ENCODE data around the gene TGFB2. TPM values are rescaled to one million over a fixed set of nuclear protein-coding genes. Genes with fewer than 3 reads are reported as not detected.

Gene TGFB2
- total and polyA plus RNA-seq, 2 donors (not counting 3 experiments of a cell fraction or from before 2014, with no cell fraction given) = 21.2 to 43.5 TPM

- Histone ChIP-seq H3K27ac (ENCODE audit: insufficient read depth, low read depth, low read length) (peak overlapping the region; percentile 85), H3K36me3 (ENCODE audit: control insufficient read depth in 2 of 2, extremely low read depth in 1 of 2, insufficient read depth in 2 of 2, low read length in 2 of 2) (no peaks in the 10 kb centered on the region), H3K4me3 (replicated peaks in 1 of 3; ENCODE audit: insufficient read depth in 1 of 3, low read depth in 1 of 3, low read length in 3 of 3) (peak overlapping the region; percentile 86 to 95 (median 88)), H3K4me2 (ENCODE audit: insufficient read depth, low read length) (peak overlapping the region; percentile 98), H3K79me2 (ENCODE audit: control insufficient read depth, insufficient read depth, low read length) (no peaks in the 10 kb centered on the region), H2AFZ (ENCODE audit: low read depth, low read length) (peak overlapping the region; percentile 41), H4K20me1 (replicated peaks; ENCODE audit: control insufficient read depth, extremely low read depth, insufficient read depth, low read length) (no peaks in the 10 kb centered on the region), H3K4me1 (ENCODE audit: control insufficient read depth, extremely low read depth, insufficient read depth, low read length) (peaks cover 32% of the 10 kb centered on the region), H3K9me3 (replicated peaks; ENCODE audit: control insufficient read depth, insufficient read depth, low read length) (no peaks in the 10 kb centered on the region), H3K9me1 (replicated peaks; ENCODE audit: control insufficient read depth, extremely low read depth, insufficient read depth, low read length) (no peaks in the 10 kb centered on the region), H3K27me3 (ENCODE audit: control insufficient read depth in 2 of 2, insufficient read depth in 2 of 2, low read length in 2 of 2) (no peaks in the 10 kb centered on the region), H3K9ac (replicated peaks; ENCODE audit: extremely low read depth, insufficient read depth, low read length) (peak overlapping the region; percentile 96)
- CTCF ChIA-PET = interaction anchor here (0.6 to 9.8 kb wide), 16 partner anchors 9 to 1315 kb away, joined by 3 to 161 read pairs (median 4); no protein-coding TSS in a partner anchor
- peak; percentile 74 for DNase-seq (ENCODE audit: low read depth, low spot score)
- POLR2A ChIA-PET = interaction anchor here (1.2 kb wide), 1 partner anchor 153 kb away, joined by 3 read pairs; no protein-coding TSS in a partner anchor
- FAIRE-seq = no peak
- peak; percentile 75 for TF ChIP-seq POLR2A (IDR thresholded peaks at IDR 0.05; ENCODE audit: low read depth, low read length)
- peak; percentile 77 for TF ChIP-seq POLR2AphosphoS5 (IDR thresholded peaks at IDR 0.05; ENCODE audit: insufficient read depth, low read depth, low read length)
- TF ChIP-seq GATA2 (IDR thresholded peaks at IDR 0.05; ENCODE audit: insufficient read depth, insufficient read length, low read depth, low read length) = no peak
- TF ChIP-seq MAX (IDR thresholded peaks at IDR 0.05; ENCODE audit: insufficient read depth, insufficient read length) = no peak
- BruUV-seq (replicated peaks) = no TSS peak
- dilution Hi-C loops (cut with MboI; ENCODE audit: extremely low pct_ligation_motif_present, low sequenced_read_pairs) (no loop called here), intact Hi-C loops (cut with micrococcal nuclease) (loop anchor here (1.0 to 5.0 kb wide), 8 partner anchors 31 to 981 kb away; no protein-coding TSS in a partner anchor)
Observed at GRCh38 chr1:218345673-218346390, 696 bp downstream of the TGFB2 start.
